ACC112 (cell line): ENCODE data around the gene WDR59.

Experiments used
- H2AFZ ChIP-seq: fragments of 200-600 bp; sonication (generic); one replicate; pipeline ENCODE4 v1.6.0; 2017; ENCODE audit warnings: antibody characterized with exemption, low read length; ENCODE audit not compliant: unreplicated experiment
- H3K27ac ChIP-seq: fragments of 200-600 bp; sonication (generic); 2 replicates; pipeline ENCODE4 v1.5.1; 2014; ENCODE audit warnings: low read depth, mild to moderate bottlenecking, antibody characterized with exemption, low read length, moderate library complexity
- H3K27me3 ChIP-seq: fragments of 200-600 bp; sonication (generic); 2 replicates; pipeline ENCODE4 v1.6.1; 2014; ENCODE audit warnings: mild to moderate bottlenecking, antibody characterized with exemption, low read length, moderate library complexity, mixed read lengths; ENCODE audit not compliant: insufficient read depth
- H3K36me3 ChIP-seq: fragments of 200-600 bp; sonication (generic); 2 replicates; pipeline ENCODE4 v1.6.1; 2016; ENCODE audit warnings: mild to moderate bottlenecking, antibody characterized with exemption, low read length, moderate library complexity, mixed read lengths; ENCODE audit not compliant: insufficient read depth
- H3K4me1 ChIP-seq: fragments of 200-600 bp; sonication (generic); one replicate; pipeline ENCODE4 v1.6.1; 2016; ENCODE audit warnings: low read length, mixed read lengths; ENCODE audit not compliant: insufficient read depth, unreplicated experiment, control insufficient read depth
- H3K4me3 ChIP-seq: fragments of 200-600 bp; sonication (generic); 2 replicates; pipeline ENCODE4 v1.5.1; 2014; ENCODE audit warnings: mild to moderate bottlenecking, low read depth, low read length
- H3K79me2 ChIP-seq: fragments of 200-600 bp; sonication (generic); one replicate; pipeline ENCODE4 v1.6.0; 2016; ENCODE audit warnings: low read length; ENCODE audit not compliant: control insufficient read depth, unreplicated experiment, insufficient read depth

The WDR59 gene

DNA sequence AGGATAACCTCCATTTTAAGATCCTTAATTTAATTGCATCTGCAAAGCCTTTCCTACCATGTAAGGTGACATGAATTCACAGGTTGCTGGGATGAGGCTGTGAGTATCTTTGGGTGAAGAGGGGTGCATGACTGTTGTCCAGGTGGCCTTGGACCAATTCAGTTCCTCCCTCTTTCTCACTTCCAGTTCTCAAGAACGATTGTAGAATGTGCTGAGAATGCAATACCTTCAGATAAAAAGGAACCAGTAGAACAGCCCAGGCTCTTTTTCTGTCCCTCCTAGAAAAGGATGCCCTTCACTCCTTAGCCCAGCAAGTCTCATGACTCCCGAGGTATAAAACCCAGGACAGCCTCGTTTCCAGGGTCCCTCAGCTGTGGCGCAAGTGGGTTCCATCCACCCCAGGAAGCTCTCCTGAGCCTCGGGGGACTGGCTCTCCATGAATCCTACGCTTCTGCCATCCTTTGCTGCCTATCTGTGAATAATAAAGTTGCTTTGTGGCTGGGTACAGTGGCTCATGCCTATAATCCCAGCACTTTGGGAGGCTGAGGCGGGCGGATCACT lies 148.7 kb downstream of the WDR59 start:
- no peak overlapping the region for H2AFZ ChIP-seq
- H3K27ac ChIP-seq = no peak overlapping the region

GRCh38 chr16:74832228-74832627 lies 152.7 kb downstream of the WDR59 start:
- no peak overlapping the region for H3K4me3 ChIP-seq
- H3K79me2 ChIP-seq = no peaks in the 10 kb centered on the region
- peaks cover 51% of the 10 kb centered on the region for H3K27me3 ChIP-seq
- no peaks in the 10 kb centered on the region for H3K4me1 ChIP-seq
- no peak overlapping the region for H2AFZ ChIP-seq
- H3K36me3 ChIP-seq = no peaks in the 10 kb centered on the region
- no peak overlapping the region for H3K27ac ChIP-seq

More for the DNA sequence above, 148.7 kb downstream of the WDR59 start:
- no peaks in the 10 kb centered on the region for H3K79me2 ChIP-seq
- peaks cover 21% of the 10 kb centered on the region for H3K27me3 ChIP-seq
- no peaks in the 10 kb centered on the region for H3K36me3 ChIP-seq
- H3K4me3 ChIP-seq = no peak overlapping the region
- no peaks in the 10 kb centered on the region for H3K4me1 ChIP-seq

DNA sequence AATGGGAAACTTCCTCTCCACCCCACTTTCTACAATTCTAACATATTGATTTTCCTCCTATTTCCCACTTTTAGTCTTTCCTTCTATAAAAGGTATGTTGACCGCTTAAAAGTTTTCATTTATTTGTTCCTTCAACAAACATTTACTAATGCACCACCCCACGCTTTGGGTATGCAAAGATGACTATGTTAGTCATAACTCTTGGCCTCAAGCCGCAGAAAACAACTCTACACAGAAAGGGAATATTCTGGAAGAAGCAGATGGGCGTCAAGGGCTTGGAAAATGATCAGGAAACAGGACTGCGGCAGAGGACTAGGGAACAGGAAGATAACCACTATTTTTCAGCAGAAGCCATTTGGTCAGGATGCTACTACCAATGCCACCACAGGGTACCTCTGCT lies 153.5 kb downstream of the WDR59 start:
- Histone ChIP-seq H3K4me3 (no peak overlapping the region), H3K27me3 (peaks cover 59% of the 10 kb centered on the region), H3K4me1 (no peaks in the 10 kb centered on the region), H2AFZ (no peak overlapping the region), H3K36me3 (no peaks in the 10 kb centered on the region), H3K27ac (no peak overlapping the region), H3K79me2 (no peaks in the 10 kb centered on the region)

GRCh38 chr16:74830648-74831047 lies 154.3 kb downstream of the WDR59 start:
- Histone ChIP-seq H3K27me3 (peaks cover 59% of the 10 kb centered on the region), H3K79me2 (no peaks in the 10 kb centered on the region), H3K4me3 (no peak overlapping the region), H3K36me3 (no peaks in the 10 kb centered on the region), H3K4me1 (no peaks in the 10 kb centered on the region), H2AFZ (no peak overlapping the region), H3K27ac (no peak overlapping the region)

DNA sequence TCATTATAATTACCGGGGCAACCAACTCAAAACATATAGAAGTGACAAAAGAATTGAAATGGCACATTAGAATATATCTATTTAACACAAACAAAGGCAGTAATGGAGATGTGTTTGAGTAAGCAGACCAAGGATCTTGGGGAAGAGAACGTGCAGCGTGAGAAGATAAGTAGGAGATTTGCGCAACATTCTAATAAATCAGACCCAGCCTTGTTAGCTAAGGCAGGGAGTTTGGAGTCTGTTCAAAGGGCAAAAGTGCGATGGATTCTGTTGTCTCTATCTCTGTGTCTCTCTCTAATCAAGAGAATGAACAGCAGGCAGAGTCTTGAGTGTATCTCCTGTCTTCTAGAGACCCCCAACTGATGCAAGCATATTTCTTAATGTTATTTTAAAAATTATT lies 155.3 kb downstream of the WDR59 start:
- no peak overlapping the region for H2AFZ ChIP-seq
- H3K27me3 ChIP-seq = peaks cover 61% of the 10 kb centered on the region
- no peak overlapping the region for H3K4me3 ChIP-seq
- H3K27ac ChIP-seq = no peak overlapping the region
- H3K4me1 ChIP-seq = no peaks in the 10 kb centered on the region
- H3K36me3 ChIP-seq = no peaks in the 10 kb centered on the region
- H3K79me2 ChIP-seq = no peaks in the 10 kb centered on the region

- no peak overlapping the region for H3K27ac ChIP-seq
- H3K27me3 ChIP-seq = peaks cover 76% of the 10 kb centered on the region
- H3K4me3 ChIP-seq = no peak overlapping the region
- H3K79me2 ChIP-seq = no peaks in the 10 kb centered on the region
- H3K36me3 ChIP-seq = no peaks in the 10 kb centered on the region
- no peaks in the 10 kb centered on the region for H3K4me1 ChIP-seq
- no peak overlapping the region for H2AFZ ChIP-seq
Observed at GRCh38 chr16:74825941-74826340, 159.0 kb downstream of the WDR59 start.

- H3K27ac ChIP-seq = no peak overlapping the region
- no peaks in the 10 kb centered on the region for H3K36me3 ChIP-seq
- H2AFZ ChIP-seq = no peak overlapping the region
- no peaks in the 10 kb centered on the region for H3K79me2 ChIP-seq
- no peaks in the 10 kb centered on the region for H3K4me1 ChIP-seq
- H3K4me3 ChIP-seq = no peak overlapping the region
- H3K27me3 ChIP-seq = peaks cover 80% of the 10 kb centered on the region
Observed at GRCh38 chr16:74825016-74825415, 159.9 kb downstream of the WDR59 start.
